GM18511 (cell line): ENCODE measurements around the gene GLDC.
A peak's percentile ranks its signal among the peaks of the same experiment; 100 is the strongest.
"Not testable (repeated sequence)": the region's sequence is repeated elsewhere in the genome, so short reads cannot be mapped to it uniquely, and the experiment has no call there.

Experiments
- ATAC-seq: cut with Tn5 transposase; IDR thresholded peaks from one replicate; pipeline ENCODE4 v1.9.1; 2021; ENCODE audit warnings: mild to moderate bottlenecking, moderate library complexity; ENCODE audit not compliant: unreplicated experiment

The GLDC gene

DNA sequence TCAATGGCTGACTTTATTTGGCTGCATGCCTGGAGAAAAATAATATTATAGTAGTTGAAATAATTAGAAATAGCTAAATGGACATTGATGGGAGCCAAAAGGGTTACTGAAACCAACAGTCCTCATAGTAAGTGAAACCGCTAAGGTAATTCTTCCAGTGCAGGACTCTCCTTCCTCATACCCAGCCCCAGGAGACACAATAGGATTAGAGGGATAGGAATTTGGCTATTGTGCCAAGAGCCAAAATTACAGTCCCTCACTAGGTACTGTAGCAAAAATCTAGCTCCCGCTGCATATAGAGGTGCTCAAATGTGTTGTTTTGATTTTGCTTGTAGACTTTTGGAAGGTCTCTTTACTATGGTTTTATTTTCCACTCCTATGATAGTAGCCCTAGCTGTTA, 20.2 kb downstream of the GLDC start:
- ATAC-seq, result no peak

DNA sequence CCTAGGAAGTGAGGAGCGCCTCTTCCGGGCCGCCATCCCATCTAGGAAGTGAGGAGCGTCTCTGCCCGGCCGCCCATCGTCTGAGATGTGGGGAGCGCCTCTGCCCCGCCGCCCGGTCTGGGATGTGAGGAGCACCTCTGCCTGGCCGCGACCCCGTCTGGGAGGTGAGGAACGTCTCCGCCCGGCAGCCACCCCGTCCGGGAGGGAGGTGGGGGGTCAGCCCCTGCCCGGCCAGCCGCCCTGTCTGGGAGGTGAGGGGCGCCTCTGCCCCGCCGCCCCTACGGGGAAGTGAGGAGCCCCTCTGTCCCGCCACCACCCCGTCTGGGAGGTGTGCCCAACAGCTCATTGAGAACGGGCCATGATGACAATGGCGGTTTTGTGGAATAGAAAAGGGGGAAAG, 22.7 kb downstream of the GLDC start:
- not testable (repeated sequence) for ATAC-seq

DNA sequence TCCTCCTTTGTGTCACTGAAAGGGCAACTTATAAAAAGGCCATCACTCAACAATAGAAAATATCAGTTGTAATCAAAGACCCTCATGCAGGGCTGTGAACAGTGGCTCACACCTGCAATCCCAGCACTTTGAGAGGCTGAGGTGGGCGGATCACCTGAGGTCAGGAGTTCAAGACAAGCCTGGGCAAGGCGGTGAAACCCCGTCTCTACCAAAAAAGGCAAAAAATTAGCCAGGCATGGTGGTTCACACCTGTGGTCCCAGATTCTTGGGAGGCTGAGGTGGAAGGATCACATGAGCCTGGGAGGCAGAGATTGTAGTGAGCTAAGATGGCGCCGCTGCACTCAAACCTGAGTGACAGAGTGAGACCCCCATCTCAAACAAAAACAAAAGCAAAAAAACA, 24.7 kb downstream of the GLDC start:
- peak; percentile 47 for ATAC-seq

DNA sequence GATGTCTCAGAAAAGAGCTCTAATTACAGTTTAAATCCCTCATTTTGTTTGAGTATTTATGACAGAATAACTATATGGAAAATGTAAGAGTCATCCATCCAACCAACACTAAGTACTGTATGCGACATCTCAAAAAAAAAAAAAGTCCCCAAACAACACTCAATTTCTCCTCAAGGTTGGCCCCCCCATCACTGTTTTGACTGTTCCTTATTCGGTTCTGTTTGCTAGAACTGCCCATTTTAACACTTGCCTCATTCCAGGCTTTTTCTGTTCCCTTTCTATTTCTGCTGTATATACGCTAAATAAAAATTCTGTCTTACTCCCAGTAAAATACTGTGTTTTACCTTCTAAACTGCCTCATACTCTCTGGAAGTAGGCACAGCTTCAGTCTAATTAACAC, 25.2 kb downstream of the GLDC start:
- ATAC-seq, result peak; percentile 49

DNA sequence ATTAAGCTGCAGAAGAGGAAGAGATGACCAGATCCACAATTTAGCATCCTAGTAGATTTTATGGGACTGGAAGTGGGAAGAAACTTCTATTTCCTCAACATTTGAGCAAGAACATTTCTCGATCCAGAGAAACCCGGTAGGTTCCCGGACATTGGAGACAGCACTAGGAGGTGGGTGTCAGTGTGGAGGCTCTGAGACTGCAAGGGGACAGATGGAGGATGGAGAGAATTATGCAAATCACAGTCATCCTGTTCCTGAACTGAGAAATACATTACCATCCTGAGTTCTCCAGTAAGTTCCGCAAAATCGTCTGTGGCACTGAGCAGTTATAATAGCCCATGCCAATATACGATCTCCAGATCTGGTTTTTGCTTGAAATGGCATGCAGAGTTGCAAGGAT, 25.6 kb downstream of the GLDC start:
- ATAC-seq, result peak; percentile 32

DNA sequence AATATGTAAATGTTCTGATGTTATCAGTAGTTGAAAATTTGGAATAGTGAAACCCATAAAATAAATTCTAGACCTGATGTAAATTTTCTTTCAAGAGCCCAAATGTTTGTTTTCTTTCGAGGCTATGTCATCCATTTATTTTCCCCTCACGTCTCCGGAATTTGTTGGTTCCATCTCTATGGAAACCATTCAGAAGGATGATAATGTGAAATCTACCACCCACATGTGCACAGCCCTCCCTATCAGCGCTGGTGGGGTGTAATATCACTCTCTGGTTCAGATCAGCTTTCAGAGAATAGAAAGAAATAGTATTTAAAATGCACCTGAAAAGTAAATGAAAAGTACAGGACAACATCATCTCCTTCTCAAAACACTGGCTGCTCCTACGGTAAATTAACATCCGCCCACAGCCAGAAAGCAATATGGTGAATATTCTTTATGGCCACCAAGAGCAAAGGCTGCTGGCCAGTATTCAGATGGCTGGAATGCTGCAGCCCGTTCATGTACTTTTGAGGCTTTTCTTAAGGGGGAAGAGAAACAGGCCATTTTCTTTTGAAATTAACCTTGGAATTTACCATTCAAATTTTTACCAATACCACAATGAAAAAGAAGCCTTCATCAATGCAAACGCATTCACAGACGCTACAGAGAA, 28.5 kb downstream of the GLDC start:
- ATAC-seq, result no peak

DNA sequence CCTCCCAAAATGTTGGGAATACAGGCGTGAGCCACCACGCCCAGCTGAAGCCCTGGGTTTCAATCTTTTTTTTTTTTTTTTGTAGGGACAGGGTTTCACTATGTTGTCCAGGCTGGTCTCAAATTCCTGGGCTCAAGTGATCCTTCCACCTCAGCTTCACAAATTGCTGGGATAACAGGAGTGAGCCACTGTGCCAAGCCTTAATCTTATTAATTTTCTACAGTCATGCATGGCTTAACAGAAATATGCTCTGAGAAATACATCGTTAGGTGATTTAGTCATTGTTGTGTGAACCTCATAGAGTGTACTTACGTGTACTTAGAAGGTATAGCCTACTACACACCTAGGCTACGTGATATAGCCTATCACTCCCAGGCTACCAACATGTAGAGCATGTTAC, 31.0 kb downstream of the GLDC start:
- ATAC-seq, result no peak

DNA sequence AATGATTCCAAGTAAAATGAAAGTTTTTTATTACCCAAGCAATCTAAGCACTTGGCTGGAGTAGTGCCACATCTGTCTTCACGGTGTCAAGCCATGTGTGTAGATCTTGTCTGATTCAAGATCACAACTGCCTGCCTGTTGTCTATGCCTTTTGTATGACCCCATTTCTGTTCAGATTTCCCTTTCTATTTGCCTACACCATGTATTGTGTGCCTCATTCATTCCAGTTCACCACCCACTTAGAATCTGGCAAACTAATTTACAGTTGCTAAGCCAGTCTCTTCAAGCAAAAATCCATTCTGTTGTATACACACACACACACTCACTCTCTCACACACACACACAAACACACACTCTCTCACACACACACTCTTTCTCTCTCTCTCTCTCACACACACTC, 33.7 kb downstream of the GLDC start:
- no peak for ATAC-seq

DNA sequence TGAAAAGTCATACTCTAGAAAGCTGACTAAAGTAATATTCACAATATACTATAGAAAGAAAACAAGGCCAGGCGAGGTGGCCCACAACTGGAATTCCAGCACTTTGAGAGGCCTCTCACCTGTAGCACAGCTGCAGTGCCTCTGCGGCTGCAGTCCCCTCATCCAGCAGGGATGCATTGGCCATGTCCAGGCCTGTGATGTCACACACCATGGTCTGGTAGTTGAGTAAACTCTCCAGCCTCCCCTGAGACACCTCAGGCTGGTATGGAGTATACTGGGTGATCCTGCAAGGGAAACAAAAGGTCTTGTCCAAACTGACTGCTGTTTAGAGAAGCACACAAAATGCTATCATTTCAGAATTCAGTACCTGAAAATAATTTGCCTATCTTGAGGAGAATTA, 35.5 kb downstream of the GLDC start:
- ATAC-seq, result no peak

DNA sequence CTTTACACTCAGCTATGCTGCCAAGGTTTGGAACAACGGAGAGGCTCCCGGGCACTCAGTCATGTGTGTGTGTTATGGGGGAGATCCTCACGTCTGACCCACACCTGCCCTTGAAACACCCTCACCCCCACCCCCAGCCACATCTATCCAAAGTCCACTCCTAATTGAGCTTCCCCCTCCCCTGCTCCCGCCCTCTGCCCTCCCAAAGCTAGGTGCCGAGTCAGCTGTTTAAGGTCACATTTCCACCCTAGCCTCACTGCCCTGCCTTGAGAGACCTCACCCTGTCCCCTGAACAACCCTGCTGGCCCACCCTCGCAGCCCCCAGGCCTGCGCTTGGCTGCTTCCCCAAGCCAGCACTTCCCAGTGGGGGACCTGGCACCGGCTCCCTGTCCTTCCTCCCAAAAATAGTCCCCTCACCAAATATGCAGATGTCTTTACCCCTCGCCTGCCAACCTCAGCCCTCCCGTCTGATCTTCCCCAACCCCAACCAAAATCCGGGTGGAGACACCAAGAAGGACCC, 36.0 kb downstream of the GLDC start:
- ATAC-seq, result no peak

DNA sequence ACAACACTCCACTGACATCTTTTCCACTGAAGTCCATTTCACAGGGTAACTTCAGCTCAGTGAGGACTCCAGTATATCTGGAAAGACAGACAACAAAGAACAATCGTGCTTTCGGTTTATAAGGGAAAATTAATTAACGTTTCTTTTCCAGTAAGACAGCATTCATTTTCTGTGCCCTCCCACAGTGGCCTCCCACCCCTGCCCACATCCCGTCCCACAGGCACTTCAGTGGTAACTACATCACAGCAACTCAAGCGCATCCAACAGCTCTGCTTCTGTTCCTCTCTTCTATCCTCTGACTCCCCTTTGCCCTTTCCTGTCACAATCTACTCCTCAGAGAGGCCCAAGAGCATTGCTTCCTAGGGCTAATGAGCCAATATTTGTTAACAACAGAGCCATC, 40.3 kb downstream of the GLDC start:
- peak; percentile 92 for ATAC-seq

DNA sequence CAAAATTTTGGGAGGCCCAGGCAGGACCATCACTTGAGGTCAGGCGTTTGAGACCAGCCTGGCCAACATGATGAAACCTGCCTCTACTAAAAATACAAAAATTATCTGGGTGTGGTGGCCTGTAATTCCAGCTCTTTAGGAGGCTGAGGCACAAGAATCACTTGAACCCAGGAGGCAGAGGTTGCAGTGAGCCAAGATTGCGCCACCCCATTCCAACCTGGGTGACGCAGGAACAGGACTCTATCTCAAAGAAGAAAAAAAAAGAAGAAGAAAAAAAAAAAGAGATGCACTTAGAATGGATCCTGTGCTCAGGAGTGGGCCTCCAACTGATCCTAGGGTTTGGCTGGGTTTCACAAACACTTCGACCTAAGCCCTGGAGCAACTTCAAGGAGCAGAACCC, 45.1 kb downstream of the GLDC start:
- no peak for ATAC-seq

DNA sequence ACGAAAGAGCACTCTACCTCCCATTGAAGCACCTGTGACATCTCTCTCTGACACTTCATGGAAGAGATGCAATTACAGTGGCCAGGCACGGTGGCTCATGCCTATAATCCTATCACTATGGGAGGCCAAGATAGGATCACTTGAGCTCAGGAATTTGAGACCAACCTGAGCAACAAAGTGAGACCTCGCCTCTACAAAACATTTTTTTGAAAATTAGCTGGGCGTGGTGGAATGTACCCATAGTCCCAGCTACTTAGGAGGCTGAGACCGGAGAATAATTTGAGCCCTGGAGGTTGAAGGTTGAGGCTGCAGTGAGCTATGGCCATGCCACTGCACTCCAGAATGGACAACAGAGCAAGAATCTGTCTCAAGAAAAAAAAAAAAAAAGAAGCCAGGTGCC, 45.5 kb downstream of the GLDC start:
- ATAC-seq, result no peak

DNA sequence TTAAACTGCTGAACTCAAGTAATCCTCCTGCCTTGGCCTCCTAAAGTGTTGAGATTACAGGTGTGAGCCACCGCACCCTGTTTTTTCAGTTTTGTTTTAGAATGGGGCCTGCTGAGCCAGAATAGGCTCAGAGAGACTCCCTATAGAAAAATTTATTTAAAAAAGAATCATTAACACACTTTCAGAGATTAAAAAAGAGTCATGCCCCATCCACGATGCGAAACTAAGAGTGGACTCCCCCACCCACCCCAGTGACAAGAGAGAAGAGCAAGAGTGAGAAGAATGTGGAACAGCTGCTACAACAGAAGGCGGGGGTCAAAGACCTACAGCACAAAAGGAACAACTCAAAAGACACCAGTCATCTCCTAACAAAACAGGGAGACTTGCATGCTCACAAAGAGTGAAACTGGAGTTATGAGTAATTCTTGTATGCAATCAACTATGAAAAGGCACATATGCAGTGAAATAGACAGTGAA, 47.2 kb downstream of the GLDC start:
- ATAC-seq, result peak; percentile 96

DNA sequence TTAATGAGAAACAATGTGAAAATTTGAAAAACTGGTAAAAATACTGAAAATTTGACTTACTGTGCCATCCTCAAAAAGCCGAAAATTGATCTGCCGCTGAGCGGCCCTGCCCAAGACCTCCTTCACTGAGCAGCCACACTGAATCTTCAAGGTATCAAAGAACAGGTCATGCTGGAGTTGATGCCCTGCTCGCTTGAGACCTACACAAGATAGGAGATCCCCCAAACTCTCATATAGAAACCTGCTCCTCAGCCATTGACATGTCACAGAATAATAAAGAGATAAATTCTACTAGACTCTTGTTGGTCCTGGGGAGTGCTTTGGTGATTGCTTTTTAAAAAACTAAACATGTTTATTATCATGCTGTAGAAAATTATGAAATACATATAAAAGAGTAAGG, 52.7 kb downstream of the GLDC start:
- ATAC-seq, result no peak

DNA sequence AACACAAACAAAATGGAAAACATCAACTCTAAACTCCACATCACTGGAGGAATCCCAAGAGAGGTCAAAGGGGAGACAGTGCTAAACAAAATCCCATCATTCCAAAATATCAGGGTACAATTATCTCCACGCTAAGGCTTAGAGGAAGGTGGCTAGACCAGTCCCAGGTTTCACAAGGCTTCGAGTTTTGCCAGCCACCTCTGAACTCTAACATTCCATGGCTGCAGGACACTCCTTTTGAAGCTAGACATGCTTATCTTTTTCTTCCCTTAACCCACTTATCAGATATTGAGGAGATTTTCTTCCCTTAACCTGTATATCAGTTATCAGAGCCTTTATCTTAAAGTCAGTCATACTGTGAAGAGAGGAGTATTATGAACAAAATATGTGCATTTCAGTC, 53.3 kb downstream of the GLDC start:
- ATAC-seq, result no peak

DNA sequence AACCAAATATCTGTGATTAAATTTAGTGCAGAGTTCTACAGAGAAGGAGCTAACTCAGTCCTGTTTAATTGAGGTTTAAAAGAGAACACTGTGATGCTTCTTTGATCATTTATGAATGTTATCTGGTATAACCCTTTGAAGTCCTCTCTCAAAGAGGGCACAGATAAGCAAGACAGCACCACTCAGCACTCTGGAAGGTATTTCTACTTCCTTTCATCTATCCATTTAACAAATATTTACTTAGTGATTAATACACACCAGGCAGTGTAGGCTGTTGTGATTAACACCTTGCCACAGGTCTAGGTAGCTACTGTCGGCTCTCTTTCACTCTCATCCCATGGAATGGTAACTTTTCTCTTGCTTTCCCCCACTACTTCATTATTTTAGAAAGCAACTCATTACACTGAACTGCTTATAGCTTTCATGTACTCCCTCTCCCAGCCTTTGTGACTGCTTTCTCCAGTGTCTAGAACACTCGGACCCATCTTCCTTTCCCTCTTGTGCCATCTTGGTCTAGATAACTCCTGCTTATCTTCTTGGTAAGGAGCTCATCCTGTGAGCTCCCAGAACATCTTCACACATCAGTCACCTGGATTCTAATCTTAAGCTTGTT, 54.7 kb downstream of the GLDC start:
- ATAC-seq, result no peak

DNA sequence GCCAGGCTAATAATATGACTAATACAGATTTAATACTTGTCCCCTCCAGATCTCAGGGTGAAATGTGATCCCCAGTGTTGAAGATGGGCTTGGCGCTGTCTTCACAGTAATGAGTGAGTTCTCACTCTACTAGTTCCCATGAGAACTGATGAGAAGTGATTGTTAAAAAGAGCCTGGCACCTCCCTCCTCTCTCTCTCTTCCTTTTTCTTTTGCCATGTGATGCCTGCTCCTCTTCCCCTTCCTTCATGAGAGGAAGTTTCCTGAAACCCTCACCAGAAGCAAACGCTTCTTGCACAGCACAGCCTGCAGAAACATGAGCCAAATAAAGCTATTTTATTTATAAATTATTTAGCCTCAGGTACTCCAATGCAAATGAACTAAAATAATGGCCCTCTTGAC, 55.2 kb downstream of the GLDC start:
- ATAC-seq, result no peak

DNA sequence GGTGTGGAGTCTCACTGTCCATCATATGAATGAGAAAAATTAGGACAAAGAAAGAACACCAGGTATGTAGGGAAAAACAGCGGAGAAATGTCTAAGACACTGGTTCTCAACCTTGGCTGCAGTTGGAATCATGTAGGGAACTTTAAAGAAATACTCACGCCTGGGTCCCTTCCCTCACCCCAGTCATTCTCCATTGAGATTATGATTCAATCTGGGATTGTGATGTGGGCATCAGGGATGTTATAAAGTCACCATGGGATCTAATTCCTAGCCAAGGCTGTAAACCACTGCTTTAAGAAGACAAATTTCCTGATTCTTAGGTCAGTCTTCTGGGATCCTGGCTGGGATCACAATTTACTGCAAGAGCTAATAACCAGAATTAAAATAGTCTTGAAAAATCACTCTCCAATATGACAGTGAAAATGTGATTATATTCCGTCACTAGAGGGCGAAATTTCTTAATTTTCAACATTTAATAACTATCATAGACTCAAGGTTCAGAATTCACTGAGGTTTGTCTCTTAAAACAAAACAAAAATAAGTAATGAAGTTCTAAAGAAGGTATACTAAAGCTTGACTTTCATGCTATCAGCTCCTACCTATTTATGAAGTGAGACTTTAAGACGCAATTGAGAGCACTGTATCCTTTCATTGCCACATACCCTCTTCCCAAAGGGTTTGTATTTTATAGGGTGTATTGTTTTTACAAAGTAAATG, 60.5 kb downstream of the GLDC start:
- peak; percentile 68 for ATAC-seq

DNA sequence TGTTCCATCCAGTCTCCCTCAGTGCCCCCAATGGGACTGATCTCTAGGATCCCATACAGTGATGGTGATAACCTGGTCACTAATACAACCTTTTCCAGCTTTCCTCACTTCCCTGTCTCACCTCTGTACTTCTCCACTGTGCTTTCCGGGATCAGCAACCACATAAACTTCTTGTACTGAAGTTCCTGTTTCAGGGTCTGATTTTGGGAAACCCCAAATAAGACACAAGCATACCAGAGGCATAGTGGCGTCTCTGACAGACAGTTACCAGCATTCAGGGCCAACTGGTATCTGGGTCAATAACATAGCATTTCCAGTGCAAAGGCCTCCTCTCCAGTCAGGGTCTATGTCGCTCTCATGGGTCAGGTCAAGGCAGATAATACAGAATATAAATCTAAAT, 64.3 kb downstream of the GLDC start:
- no peak for ATAC-seq

DNA sequence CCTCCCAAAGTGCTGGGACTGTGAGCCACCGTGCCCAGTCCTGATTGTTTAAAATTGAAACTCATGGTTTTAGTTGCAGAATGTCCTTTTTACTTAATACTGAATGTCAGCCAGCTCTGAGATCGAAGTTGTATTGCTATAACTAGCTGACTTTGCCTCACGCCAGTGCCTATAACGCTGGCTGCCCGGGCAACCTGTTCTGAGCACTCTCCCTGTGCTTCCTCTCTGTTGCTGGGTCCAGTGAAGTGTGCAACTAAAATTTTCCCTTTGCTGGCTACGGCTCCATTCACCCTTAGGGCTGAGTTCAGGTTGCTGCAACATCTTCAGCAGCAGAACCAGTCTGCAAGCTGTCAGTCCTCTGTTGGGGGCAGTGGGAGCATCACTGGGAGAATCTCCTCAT, 65.9 kb downstream of the GLDC start:
- no peak for ATAC-seq

DNA sequence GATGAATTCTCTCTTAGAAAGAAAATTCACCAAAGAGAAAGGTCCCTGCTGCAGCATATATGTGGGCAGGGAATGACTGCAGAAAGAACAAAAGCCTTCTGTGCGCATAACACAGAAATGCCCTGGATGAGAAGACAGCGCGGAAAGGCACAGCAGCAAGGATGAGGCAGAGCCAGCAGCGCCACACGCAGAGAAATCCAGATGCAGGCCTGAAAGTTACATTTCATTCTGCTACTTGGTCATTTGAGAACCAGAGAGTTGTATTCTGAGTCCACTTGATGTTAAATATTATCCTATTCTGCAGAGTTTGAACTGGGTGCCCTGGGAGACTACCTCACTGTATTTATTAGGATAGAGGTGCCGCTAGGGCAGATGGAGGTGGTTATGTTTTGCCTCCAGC, 68.5 kb downstream of the GLDC start:
- ATAC-seq, result no peak
